ENCODE results near the gene ELAVL3. TPM values are rescaled to one million over a fixed set of nuclear protein-coding genes. Genes with fewer than 3 reads are reported as not detected.

Gene ELAVL3
- total RNA-seq, 4 donors from 2014 or later: not detected

DNA sequence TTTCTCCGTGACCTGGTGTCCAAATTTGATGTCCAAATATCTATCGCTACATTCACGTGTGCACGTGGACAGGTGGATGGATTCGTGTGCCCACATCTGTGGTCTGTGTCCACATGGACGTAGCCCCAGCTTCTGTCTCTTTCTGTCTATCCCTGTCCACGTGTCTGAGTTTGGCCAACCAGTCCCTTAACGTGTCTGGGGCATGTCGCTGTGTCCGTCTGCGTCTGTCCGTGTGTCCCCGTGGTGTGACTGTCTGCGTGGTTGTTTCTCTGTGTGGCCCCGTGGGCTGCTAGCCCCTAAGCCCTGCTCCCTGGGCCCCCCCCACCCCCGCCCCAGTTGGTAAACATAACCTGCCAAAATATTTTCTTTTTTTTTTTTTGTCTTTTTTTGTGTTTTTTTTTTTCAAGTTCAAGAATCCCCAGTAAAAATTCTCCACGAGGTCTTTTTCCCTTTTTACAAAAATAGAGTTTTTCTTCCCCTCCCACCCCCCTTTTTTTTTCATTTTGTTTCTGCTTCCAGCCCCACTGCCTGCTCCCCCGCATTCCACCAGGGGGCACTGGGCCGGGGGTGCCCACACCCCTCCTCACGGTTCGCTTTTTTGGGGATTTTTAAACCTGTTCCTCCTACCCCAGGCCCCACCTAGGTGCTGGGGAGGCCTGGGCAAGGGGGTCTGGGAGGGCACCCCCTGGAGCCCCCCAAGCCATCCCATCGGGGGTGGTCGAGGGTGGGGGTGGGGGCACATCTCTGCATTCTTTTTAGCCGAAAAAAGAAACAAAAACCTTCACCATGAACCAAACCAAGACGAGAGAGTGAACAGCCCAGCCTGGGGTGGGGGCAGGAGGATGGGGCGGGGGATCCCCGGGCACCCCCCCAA lies 27.1 kb downstream of the ELAVL3 start:
- no peak for TF ChIP-seq EP300 (IDR thresholded peaks at IDR 0.05)
- TF ChIP-seq, protein P1, sequence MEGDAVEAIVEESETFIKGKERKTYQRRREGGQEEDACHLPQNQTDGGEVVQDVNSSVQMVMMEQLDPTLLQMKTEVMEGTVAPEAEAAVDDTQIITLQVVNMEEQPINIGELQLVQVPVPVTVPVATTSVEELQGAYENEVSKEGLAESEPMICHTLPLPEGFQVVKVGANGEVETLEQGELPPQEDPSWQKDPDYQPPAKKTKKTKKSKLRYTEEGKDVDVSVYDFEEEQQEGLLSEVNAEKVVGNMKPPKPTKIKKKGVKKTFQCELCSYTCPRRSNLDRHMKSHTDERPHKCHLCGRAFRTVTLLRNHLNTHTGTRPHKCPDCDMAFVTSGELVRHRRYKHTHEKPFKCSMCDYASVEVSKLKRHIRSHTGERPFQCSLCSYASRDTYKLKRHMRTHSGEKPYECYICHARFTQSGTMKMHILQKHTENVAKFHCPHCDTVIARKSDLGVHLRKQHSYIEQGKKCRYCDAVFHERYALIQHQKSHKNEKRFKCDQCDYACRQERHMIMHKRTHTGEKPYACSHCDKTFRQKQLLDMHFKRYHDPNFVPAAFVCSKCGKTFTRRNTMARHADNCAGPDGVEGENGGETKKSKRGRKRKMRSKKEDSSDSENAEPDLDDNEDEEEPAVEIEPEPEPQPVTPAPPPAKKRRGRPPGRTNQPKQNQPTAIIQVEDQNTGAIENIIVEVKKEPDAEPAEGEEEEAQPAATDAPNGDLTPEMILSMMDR (IDR thresholded peaks at IDR 0.05): peak in 2 of 5 experiments; percentile 17
- WGBS, 2 donors: 54 to 56% methylated on average over 27 of the region's 27 CpGs
- no peak overlapping the region for H3K27ac ChIP-seq
- DNase-seq (ENCODE audit: low spot score in 2 of 2): no peak
- H3K36me3 ChIP-seq: peaks cover 0 to 24% (median 3%) of the 10 kb centered on the region in 3 donors
- H3K27me3 ChIP-seq: peaks cover 0 to 23% of the 10 kb centered on the region in 2 donors
- peaks cover 0 to 16% (median 2%) of the 10 kb centered on the region in 4 donors for H3K4me1 ChIP-seq
- H3K9me3 ChIP-seq: no peaks in the 10 kb centered on the region
- H3K4me3 ChIP-seq: no peak overlapping the region

DNA sequence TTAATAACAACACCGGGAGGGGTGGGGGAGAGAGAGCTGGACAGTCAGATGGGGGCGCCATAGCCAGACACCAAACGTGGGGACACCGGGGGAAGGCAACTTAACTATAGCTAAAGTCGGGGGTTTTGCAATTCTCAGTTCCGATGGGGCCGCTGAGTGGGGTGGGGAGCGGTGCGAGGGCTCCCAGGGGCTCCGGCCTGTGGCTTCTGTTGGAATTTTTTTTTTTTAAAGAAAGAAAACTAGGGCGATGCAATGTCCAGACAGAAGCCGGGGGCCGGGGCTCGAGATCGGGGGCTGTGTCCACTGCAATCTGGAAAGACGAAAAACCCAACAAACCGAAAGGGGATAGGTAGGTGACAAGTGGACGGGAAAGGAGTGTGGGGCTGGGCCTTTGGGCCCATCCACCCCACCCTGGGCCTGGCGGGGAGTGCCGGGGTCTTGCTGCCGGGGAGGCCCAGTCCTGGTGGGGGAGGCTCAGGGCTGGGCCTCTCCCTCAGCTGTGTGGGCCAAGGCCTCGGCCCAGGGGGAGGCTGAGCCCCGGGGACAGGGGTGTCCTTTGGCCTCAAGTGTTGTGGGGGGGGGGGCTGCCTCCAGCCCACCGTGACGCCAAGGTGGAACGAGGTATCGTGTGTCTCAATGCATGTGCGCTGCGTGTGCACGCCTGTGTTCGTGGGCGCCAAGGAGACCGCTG lies 28.1 kb downstream of the ELAVL3 start:
- no peak overlapping the region for H3K27ac ChIP-seq
- peaks cover 0 to 17% of the 10 kb centered on the region in 2 donors for H3K27me3 ChIP-seq
- no peak overlapping the region for H3K4me3 ChIP-seq
- peaks cover 0 to 16% (median 2%) of the 10 kb centered on the region in 4 donors for H3K4me1 ChIP-seq
- TF ChIP-seq EP300 (IDR thresholded peaks at IDR 0.05): no peak
- no peak for TF ChIP-seq POLR2A (IDR thresholded peaks at IDR 0.05)
- TF ChIP-seq, protein P1 (IDR thresholded peaks at IDR 0.05): no peak
- no peaks in the 10 kb centered on the region for H3K9me3 ChIP-seq
- 63 to 66% methylated on average over 30 to 31 of the region's 33 CpGs for WGBS, 2 donors
- DNase-seq (ENCODE audit: low spot score in 2 of 2): no peak
- peaks cover 0 to 34% (median 7%) of the 10 kb centered on the region in 3 donors for H3K36me3 ChIP-seq

DNA sequence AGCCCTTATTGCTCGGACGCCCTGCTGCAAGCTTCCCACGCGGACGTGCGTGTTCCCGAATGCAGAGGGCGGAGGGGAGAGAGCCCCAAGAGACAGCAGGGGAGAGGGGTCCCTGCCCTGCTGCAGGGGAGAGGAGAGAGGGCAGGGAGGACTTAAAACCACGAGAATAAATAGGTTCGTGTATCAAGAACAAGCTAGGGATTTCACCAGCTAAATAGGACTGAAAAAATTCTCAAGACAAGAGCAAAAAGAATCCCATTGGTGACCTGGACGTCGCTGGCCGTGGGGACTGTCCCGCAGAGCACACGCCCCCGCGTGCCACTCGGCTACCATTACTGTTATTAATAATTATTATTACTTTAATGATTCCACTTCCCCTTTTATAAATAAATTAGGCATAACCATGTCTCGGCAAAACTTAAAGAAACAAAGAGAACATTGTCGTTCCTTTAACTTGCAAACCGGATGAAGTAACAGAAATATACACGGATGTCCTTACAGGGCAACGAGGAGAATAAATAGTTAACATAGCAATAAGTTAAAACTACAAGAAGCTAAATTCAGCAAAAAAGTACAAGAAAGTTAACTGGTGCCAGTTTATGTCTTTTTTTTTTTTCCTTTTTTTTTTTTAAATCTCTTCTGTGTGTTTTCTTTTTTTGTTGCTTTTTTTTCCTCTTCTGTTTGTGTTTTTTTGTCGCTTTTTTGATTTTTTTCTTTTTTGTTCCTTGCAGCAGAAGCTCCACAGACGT lies 28.8 kb downstream of the ELAVL3 start:
- no peaks in the 10 kb centered on the region for H3K9me3 ChIP-seq
- peaks cover 0 to 16% (median 2%) of the 10 kb centered on the region in 4 donors for H3K4me1 ChIP-seq
- 13 to 16% methylated on average over 25 of the region's 25 CpGs for WGBS, 2 donors
- H3K27me3 ChIP-seq: peaks cover 0 to 17% of the 10 kb centered on the region in 2 donors
- no peak overlapping the region for H3K4me3 ChIP-seq
- H3K27ac ChIP-seq: no peak overlapping the region
- peaks cover 0 to 41% (median 7%) of the 10 kb centered on the region in 3 donors for H3K36me3 ChIP-seq
- TF ChIP-seq POLR2A (IDR thresholded peaks at IDR 0.05) (no peak), EP300 (IDR thresholded peaks at IDR 0.05) (no peak)
- TF ChIP-seq, protein P1 (IDR thresholded peaks at IDR 0.05): no peak
- no peak for DNase-seq (ENCODE audit: low spot score in 2 of 2)

DNA sequence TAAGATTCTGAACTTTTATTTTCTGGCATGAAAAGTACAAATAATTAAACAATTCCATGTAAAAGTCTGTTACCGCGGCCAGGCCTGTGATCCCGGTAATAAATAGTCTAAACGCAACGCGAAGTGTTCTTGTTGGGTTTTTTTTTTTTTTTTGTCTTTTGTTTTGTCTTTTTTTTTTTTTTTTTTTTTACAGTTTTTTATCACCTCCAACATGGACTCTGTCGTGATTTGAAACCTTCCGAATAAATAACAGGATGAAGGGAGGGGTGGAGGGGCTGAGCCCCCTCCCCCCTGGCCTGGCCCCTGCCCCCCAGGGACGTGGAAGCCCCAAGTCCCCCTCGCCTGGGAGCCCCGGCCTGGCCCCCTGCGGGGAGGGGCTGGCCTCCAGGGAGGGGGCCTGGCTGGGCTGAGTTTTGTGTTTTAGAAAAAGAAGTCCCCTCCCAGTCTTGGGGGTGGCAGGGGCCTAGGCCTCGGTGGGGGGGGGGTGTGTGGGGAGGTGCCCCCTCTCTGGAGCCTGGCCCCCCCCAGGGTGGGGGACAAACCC lies 29.4 kb downstream of the ELAVL3 start:
- Histone ChIP-seq H3K36me3 (peaks cover 0 to 47% (median 10%) of the 10 kb centered on the region in 3 donors), H3K4me1 (peaks cover 0 to 16% (median 2%) of the 10 kb centered on the region in 4 donors), H3K9me3 (no peaks in the 10 kb centered on the region), H3K27ac (no peak overlapping the region), H3K4me3 (no peak overlapping the region), H3K27me3 (peaks cover 0 to 17% of the 10 kb centered on the region in 2 donors)
- DNase-seq (ENCODE audit: low spot score in 2 of 2): no peak
- TF ChIP-seq EP300 (IDR thresholded peaks at IDR 0.05): no peak
- TF ChIP-seq, protein P1 (IDR thresholded peaks at IDR 0.05): no peak
- TF ChIP-seq POLR2A (IDR thresholded peaks at IDR 0.05): no peak
- 22 to 26% methylated on average over 11 to 13 of the region's 13 CpGs for WGBS, 2 donors

Data from tibial nerve (tissue), 4 donors.